Mononuclear cell (primary cell): ENCODE data around the gene CNOT3. TPM values are rescaled to one million over a fixed set of nuclear protein-coding genes. Genes with fewer than 3 reads are reported as not detected.

Experiments
- H3K27me3 ChIP-seq: 2 replicates; pipeline ENCODE4 v1.6.0; 2011; ENCODE audit warnings: low read length, control low read depth; ENCODE audit not compliant: insufficient read depth
- H3K4me1 ChIP-seq: 2 replicates; pipeline ENCODE4 v1.5.1; 2011; ENCODE audit warnings: mild to moderate bottlenecking, low read length, control low read depth; ENCODE audit not compliant: insufficient read depth
- H3K4me3 ChIP-seq: 2 replicates; pipeline ENCODE4 v1.5.1; 2011; ENCODE audit warnings: mild to moderate bottlenecking, low read length, moderate library complexity
- H3K9me3 ChIP-seq: 2 replicates; pipeline ENCODE4 v1.5.1; 2011; ENCODE audit warnings: low read depth, mild to moderate bottlenecking, control low read depth, low read length
- total RNA-seq: library from RNA; depleted of rRNA; stranded (reverse); fragments of >200 nt; gene quantifications from one replicate; pipeline ENCODE4 v1.2.3, GENCODE V29; 2012

CNOT3 gene
- total RNA-seq, 1 donor: 8.1 TPM

DNA sequence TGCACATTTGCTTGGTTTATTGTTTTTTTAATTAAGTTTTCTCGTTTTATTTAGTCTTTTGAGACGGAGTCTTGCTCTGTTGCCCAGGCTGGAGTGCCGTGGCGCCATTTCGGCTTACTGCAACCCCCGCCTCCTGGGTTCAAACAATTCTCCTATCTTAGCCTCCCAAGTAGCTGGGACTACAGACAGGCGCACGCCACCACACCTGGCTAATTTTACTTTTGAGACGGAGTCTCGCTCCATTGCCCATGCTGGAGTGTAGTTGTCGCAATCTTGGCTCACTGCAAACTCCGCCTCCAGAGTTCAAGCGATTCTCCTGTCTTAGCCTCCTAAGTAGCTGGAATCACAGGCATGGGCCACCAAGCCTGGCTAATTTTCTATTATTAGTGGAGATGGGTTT, 64.4 kb downstream of the CNOT3 start:
- Histone ChIP-seq H3K4me1 (peaks cover 69% of the 10 kb centered on the region), H3K9me3 (no peaks in the 10 kb centered on the region), H3K27me3 (no peaks in the 10 kb centered on the region), H3K4me3 (peak overlapping the region; percentile 59)

DNA sequence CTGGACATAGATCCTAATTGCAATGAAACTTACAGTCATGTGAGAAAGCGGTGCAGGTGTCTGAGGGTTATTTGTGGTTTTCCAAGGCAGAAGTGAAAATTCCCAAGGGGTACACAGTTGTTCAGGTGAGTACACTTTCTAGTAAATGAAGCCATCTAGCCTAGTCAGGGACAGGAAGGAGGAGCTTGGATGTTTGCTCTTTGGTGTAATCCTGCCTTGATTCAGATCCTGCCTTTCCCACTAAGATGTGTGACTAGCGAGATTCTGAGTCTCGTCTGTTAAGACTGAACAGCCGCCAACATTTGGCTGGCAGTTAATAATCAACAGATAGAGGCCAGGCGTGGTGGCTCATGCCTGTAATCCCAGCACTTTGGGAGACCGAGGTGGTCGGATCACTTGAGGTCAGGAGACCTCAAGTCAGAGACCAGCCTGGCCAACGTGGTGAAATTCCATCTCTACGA, 65.6 kb downstream of the CNOT3 start:
- Histone ChIP-seq H3K4me1 (peaks cover 81% of the 10 kb centered on the region), H3K4me3 (peak overlapping the region; percentile 59), H3K9me3 (no peaks in the 10 kb centered on the region)

DNA sequence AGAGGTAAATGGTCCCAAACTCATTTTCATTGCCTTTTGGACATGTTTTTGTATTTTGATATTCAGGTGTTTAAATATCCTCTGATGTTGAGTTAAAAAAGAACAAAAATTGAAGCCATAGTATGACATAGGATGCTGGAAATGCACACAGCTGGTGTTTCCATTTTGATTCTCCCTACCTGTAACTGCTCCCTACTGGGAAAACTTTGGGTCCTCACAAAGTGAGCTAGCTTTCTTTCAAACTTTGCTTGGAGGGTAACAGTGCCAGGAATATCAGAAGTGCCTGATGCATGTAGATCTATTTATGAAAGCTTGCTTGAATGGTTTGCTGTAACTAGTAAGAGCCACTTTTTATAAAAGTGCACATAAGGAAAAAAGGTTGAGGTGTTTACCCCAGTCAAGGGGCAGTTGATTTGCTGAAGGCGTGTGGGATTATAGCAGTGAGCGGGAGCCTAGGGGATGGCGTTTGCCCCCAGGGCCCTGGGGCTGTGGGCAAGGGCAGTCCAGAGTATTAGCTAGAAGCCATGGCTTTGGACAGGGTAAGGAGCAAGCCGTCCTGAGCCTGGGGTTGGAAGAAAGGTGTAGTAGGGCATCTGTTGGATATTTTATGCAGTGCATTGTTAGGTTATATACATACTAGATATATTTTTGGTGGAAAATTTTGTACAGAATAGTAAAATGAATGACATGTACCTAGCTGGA, 67.4 kb downstream of the CNOT3 start:
- peaks cover 91% of the 10 kb centered on the region for H3K4me1 ChIP-seq
- H3K9me3 ChIP-seq: no peaks in the 10 kb centered on the region
- H3K27me3 ChIP-seq: no peaks in the 10 kb centered on the region
- no peak overlapping the region for H3K4me3 ChIP-seq

More for the DNA sequence above, 65.6 kb downstream of the CNOT3 start:
- no peaks in the 10 kb centered on the region for H3K27me3 ChIP-seq

Other genes starting within 250 kb of the CNOT3 start
- not detected for gene CACNG7, start 228.5 kb upstream of the CNOT3 start, total RNA-seq
- not detected for gene CACNG8, start 174.8 kb upstream of the CNOT3 start, total RNA-seq
- not detected for gene CACNG6, start 146.1 kb upstream of the CNOT3 start, total RNA-seq
- gene VSTM1, start 73.9 kb upstream of the CNOT3 start, total RNA-seq: 12.4 TPM
- gene TARM1, start 56.4 kb upstream of the CNOT3 start, total RNA-seq: 0.21 TPM
- 8.7 TPM for gene OSCAR, start 37.0 kb upstream of the CNOT3 start, total RNA-seq
- gene NDUFA3, start 34.9 kb upstream of the CNOT3 start, total RNA-seq: 6.9 TPM
- gene TFPT, start 22.1 kb upstream of the CNOT3 start, total RNA-seq: 5.7 TPM
- gene PRPF31, start 22.0 kb upstream of the CNOT3 start, total RNA-seq: 27.8 TPM
- gene LENG1, start 22.0 kb downstream of the CNOT3 start, total RNA-seq: 11.9 TPM
- 0.31 TPM for gene TMC4, start 35.4 kb downstream of the CNOT3 start, total RNA-seq
- gene MBOAT7, start 51.8 kb downstream of the CNOT3 start, total RNA-seq: 30.3 TPM
- 15.5 TPM for gene TSEN34, start 53.5 kb downstream of the CNOT3 start, total RNA-seq
- gene RPS9, start 63.1 kb downstream of the CNOT3 start, total RNA-seq: 2,589 TPM
- gene LILRB3, start 85.2 kb downstream of the CNOT3 start, total RNA-seq: 51.4 TPM
- gene LILRA6, start 105.0 kb downstream of the CNOT3 start, total RNA-seq: 16.9 TPM
- 0.10 TPM for gene LILRB5, start 119.5 kb downstream of the CNOT3 start, total RNA-seq
- gene LILRB2, start 143.3 kb downstream of the CNOT3 start, total RNA-seq: 27.3 TPM
- 191 TPM for gene LILRA5, start 175.4 kb downstream of the CNOT3 start, total RNA-seq
- 4.0 TPM for gene LILRA4, start 201.4 kb downstream of the CNOT3 start, total RNA-seq
- 40.7 TPM for gene LAIR1, start 227.2 kb downstream of the CNOT3 start, total RNA-seq